AG09309 (cell line): ENCODE data around the gene TMEM63C.

Experiments used
- DNase-seq: peaks from one replicate; pipeline ENCODE4 v3.0.0-alpha.2; 2010; ENCODE audit warnings: low read depth
- H3K4me3 ChIP-seq: 2 replicates; pipeline ENCODE4 v1.5.1; 2011; ENCODE audit warnings: mild to moderate bottlenecking, low read depth, low read length, moderate library complexity; ENCODE audit not compliant: control insufficient read depth
- CTCF ChIP-seq: IDR thresholded peaks from 2 replicates; pipeline ENCODE4 v1.5.1; 2011; ENCODE audit warnings: mild to moderate bottlenecking, low read depth, low read length, inconsistent platforms; ENCODE audit not compliant: insufficient read depth, control insufficient read depth; ENCODE audit errors: missing control alignments

Gene TMEM63C

GRCh38 chr14:77208979-77209318, 27.4 kb downstream of the TMEM63C start:
- H3K4me3 ChIP-seq: no peak overlapping the region
- DNase-seq: no peak
- TF ChIP-seq CTCF: no peak

- DNase-seq: no peak
- H3K4me3 ChIP-seq: no peak overlapping the region
- TF ChIP-seq CTCF: no peak
These were observed 30.7 kb downstream of the TMEM63C start for GRCh38 chr14:77212097-77212870.

DNA sequence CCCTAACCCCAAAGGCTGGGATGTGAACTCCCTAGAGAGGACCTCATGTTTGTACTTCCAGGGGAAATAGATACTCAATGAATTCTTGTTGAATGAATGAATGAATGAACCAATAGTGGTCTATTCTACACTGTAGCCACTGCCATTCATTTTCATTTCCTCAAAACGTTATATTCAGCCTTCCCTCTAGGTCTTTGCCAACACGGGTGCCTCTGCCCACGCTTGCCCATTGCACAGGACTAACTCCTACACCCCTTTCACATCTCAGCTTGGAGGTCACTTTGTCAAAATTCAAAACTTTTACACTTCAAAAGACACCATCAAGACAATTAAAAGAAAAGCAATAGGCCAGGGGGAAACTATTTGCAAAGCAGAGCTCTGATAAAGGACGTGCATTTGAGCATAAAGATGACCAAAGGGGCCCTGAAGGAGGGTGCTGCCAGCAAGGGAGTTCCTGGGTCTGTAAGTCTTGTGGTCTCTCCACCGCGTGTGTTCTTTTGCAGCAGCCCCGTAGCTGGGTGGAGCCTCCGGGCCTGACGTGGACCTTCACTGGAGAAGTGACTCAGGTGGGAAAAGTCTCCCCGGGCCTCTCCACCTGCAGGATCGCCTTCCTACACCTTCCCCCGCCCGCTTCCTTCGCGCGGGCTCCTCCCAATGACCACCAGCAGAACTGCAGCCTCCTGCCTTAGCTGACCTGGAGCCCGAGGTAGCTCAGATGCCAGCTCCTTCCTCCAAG, 31.5 kb downstream of the TMEM63C start:
- TF ChIP-seq CTCF: peak; percentile 63
- no peak overlapping the region for H3K4me3 ChIP-seq
- DNase-seq: no peak

- no peak overlapping the region for H3K4me3 ChIP-seq
- TF ChIP-seq CTCF: no peak
- no peak for DNase-seq
These were observed 32.0 kb downstream of the TMEM63C start for GRCh38 chr14:77213679-77214016.

GRCh38 chr14:77214216-77214615, 32.6 kb downstream of the TMEM63C start:
- TF ChIP-seq CTCF: no peak
- no peak overlapping the region for H3K4me3 ChIP-seq
- DNase-seq: no peak

GRCh38 chr14:77217551-77217950, 36.0 kb downstream of the TMEM63C start:
- no peak for DNase-seq
- no peak overlapping the region for H3K4me3 ChIP-seq
- TF ChIP-seq CTCF: no peak
